NCI-H146 treated with DMSO at 0.1 percent for 48 hours (cell line): ENCODE data around the gene EFCAB6.

Experiments used
- DNase-seq: peaks from one replicate; lab custom pipeline; 2025; ENCODE audit not compliant: unreplicated experiment; lab: John Stamatoyannopoulos, UW

The EFCAB6 gene

DNA sequence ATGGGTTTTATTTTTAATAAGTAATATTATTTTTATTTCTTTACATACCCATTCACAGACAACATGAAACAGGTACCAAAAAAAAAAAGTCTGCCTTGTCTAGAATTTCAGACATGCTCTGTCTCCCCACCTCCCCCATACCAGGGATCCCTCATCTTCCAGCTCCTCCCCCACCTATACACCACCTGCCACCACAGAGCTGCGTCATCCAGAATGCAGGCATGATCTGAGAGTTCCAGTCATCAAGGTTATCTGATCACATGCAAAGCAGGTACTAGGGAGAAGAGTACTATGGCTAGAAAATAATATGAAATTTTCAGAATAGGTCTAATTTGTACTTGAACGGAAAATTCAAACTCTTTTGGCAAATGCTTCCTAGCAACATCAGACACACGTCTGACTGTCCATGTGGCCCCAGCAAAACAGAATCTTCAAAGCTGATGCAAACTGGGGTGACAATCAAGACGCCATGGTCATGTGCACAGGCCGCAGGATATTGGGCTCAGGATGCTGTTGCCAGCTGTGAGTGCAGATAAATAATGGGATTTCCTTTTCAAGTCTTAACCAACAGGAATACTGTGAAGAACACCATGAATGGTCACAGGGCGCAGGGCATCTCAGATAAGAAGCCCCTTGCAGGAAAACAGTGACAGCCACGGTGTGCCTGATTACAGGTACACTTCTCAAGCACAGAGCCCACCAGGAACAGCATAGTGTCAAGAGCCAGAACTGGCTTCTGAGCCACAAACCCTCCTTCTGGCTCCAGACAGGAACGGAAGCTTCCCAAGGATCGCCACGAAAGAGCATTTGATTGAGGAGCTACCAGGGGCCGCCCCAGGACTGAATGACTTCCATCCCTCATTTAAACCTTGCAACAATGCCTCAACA, 169.5 kb downstream of the EFCAB6 start:
- DNase-seq = no peak

DNA sequence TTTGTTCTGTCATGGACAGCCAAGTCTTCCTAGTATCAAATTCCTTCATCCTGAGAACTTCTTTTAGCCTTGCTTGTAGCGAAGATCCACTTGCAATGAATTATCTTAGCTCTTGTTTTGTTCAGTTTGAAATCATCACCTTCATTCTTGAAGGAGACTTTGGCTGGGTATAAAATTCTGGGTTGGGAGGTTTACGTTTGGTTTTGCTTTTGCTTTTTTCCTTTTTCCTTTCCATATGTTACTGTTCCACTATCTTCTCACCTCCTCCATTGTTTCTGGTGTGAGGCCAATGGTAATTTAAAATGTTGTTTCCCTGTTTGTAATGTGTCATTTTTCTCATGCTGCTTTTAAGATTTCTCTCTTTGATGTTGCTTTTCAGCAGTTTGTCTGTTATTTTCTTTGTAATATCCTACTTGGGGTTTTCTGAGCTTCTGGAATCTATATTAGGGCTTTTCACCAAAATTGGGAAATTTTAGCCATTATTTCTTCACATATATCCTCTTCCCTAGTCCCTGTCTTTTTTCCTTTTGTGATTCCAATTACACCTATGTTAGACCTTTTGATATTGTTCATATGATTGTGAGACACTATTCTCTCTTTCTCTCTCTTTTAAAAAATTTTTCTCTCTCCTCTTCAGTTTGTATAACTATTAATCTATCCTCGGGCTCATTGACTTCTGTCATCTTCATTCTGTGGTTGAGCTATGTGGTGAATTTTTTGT, 172.7 kb downstream of the EFCAB6 start:
- DNase-seq = no peak

DNA sequence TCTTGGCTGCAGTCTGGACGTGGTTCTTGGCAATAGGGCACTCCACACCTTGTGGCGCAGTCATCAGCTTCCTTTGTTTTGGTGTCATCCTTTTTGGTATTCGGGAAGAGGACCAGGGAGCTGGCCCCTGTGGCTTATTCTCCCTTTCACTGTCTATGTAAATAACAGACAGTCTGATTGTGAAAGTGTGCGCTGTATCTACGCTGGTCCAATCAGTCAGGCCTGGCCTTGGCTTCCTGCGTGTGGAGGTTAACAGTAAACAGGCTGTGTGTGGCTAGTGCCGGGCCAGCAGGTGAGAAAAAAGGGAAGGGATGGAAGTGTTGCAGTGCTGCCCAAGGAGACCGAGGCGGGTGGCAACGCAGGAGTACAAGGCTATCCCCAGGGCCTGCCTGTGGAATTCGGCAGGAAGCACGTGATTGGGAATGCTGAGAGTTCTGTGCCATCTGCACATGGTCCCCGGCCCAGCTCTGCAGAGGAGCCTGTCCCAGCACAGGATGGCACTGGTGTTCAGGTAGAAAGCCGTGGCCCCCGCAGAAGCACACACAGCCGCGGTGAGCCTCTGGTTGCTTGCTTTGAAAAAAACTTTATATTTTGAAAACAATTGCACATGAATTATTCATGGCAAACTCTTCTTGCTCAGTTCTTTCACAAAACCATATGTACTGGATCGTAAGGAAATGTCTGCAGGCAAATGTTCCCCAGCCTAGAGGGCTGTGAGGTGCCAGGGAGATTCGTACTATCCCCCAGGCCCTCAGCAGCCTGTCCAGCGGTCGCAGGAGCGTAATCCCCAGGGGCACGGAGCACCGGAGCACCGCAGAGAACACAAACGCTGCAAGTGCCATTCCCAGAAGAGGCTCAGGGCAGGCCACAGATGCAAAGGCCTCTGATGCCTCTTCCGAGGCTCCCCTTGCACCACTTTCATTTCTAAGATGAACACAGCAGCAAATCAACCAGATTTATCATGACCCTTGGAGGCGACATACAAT, 174.5 kb downstream of the EFCAB6 start:
- DNase-seq = no peak

DNA sequence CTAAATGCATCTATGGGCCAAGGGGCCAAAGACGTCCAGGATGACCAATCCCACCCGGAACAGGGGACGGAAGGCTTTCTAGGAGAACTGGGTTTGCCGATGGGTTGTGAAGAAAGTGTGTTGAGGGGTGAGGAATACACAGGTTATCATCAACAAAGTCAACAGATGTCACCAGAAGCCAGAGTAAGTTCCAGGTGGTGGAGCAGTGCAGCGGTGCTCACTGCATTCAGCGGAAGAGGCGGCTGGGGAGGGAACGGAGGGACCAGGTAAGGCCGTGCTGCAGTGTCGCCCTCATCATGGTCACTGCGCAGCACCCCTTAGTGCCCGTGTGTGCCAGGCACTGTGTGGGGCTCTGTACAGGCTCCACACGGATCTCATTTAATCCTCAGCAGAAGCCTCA, 176.0 kb downstream of the EFCAB6 start:
- DNase-seq = no peak

DNA sequence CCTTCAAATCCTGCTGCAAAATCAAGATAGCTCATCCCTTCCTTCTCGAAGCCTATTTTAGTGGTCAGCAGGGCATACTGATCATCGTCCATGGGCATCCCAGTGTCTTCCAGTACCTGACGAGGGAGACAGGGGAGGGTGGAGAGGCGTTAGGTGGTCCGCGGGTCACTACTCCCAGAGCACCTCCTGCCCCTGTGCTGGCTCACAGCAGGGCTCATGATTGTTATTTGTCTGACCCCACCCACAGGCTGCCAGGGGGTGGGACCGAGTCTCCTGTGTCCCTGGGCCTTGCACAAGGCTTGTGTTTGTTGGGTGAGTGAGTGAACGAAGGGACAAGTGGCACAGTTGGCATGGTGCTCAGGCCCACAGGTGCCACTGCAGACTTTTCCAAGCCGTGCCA, 177.0 kb downstream of the EFCAB6 start:
- no peak for DNase-seq

DNA sequence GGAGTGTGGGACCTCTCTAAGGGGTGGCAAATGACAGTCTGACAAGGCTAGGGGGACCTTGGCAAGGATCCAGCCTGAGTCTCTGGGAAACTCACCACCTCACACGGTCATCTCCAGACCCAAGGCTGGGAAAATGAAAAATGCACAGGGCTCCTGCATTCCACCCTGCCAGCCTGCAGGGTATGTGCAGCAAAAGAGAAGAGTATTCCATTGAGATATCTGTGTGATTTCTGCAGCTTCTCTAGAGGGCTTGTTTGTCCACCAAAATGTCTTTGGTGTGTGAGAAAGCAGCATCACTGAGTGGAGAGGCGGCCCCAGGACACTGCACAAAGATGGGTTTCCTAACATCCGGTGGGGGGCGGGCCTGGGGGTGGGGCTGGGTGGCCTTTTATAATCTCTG, 177.8 kb downstream of the EFCAB6 start:
- no peak for DNase-seq

DNA sequence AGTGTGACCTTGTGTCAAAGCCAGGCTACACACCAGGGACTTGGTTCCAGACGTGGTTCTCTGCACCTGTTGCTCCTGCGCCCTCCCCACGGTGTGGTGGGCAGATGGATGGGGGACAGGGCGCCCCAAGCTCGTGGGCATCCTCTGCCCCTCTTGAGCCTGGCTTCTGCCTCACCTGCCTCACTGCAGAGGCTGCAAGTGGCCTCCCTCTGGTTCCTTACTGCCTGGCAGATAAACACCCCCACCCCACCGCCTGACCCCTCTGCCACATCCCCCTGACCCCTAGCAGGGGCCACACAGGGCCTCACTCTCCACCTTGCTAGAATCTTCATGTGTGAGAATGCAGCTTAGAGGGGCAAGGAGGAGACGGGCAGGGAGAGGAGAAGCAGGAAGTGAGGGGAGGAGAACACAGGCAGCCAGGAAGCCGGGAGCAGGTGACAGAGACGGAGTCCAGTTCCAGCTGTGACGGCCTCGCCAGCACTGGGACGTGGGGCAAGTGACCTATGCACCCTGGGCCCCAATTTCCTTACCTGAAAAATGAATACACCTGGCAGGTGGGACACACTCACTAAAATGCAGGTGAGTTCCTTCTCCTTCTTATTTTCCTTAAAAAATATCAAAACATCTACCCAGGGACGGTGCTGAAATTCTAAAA, 178.3 kb downstream of the EFCAB6 start:
- DNase-seq = no peak

DNA sequence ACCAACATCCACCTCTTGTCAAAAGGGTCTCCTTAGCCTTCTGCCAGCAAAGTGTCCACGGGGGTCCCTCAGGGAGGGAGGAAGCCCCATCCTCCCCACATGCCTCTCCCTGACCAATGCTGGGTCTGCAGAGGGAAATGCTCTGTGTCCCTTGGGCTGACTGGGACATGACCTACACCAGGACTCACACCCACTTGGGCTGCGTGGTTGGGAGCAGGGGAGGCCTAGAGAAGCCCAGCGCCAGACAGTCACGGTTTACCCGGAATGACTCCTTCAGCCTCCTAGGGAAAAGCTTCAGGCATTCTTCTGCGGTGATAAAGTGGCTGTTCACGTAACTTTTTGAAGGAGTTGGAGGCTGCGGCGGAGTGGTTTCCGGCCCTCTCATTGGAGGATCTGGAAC, 180.3 kb downstream of the EFCAB6 start:
- no peak for DNase-seq

DNA sequence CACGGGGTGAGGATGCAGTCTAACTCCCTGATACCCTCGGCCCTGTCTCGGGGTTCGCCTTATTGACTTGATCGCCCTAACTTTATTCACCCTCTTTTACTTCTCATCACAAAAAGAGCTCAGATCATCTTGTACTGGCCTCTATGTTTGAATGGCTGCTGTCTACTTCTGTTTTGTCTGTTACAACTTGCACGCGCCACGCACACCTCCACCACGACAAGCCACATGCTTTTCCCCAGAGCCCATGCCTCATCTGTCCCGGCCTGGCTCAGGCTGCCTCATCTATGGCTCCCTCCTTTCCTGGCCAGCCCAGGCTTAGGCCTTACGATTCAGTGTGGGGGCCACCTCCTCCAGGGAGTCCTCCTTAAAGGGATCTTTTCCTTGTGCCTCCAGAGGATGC, 180.9 kb downstream of the EFCAB6 start:
- no peak for DNase-seq

DNA sequence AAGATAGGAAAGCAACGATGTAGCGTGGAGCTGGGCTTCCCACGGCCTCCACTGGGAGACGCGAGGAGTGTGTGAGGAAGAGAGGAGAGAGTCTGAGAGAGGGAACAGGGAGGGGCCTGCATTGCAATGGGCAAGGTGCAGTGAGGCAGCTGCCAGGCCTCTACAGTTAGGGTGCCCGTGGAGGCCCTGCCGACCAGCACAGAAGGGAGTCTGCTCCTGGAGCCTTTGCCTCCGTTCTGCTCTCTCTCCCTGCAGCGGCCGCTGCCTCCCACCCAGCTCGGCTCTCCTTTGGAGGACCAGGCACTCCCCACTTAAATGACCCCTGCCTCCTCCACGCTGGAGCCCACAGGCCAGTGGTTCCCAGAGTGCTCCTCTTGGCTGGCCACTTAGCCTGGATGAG, 181.7 kb downstream of the EFCAB6 start:
- no peak for DNase-seq

DNA sequence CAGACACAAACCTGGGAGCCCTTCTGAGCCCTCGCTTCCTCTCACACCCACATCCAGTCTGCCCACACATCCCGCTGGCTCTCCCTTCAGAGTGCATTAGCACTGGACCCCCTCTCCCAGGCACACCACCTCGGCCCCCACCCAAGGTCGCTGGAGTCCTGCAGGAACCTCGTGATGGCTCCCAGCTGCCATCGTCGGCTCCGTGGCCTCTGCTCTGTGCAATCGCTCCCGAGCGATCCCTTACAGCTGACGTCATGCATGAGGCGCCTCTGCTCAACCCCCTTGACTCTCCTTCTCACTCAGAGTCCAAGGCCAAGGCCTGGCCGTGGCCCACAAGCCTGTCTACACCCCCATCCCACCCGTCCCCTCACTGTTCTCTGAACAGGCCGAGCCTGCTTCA, 183.9 kb downstream of the EFCAB6 start:
- no peak for DNase-seq

DNA sequence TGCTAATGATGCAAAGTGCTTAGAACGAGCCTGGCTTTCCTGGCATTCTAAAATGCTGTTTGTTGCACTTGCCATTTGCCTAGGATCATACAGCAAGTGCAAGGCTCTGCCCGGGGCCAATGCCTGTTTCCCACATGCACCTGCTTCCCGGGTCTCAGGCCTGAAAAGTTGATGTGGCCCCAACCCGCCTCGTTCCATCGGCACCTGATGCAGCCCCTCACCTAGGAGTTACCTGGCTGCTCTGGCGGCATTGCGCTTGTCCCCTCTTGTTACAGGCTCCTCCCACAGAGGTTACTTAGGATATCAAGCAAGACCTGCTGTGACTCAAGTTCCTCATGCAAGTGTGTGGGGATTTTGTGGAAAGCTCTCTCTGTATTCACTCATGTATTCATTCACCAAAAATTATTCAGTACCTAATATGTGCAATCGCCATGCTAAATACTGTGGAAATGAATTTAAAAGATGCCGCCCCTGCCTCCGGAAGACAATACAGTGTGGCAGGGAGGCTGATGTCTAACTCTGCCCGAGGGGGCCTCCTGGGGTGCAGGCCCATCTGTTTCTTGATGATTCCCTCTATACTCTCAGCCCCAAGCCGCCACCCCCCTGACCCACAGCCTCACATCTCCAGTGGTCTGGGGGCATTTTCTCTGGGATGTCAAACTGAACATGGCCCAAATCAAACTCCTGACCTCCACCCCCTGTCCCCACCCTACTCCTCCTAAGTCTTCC, 184.5 kb downstream of the EFCAB6 start:
- no peak for DNase-seq

DNA sequence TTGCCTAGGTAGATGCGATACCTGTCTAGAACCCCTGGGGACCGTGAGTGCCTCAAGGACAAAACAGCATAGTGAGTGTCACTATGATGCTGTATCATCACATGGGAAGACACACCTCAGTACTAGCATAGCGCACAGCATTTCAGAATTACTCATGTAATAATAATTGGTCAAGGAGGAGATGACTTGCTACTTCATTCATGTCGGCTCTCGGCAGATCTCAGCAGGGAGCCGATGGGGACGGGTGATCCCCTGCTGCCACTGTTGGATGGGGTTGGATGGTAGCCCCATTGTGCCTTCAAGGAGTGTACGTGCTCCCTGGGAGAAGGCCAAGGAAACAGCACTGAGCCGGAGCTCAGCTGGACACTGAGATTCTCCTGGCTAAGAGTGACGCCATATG, 186.9 kb downstream of the EFCAB6 start:
- DNase-seq = no peak

DNA sequence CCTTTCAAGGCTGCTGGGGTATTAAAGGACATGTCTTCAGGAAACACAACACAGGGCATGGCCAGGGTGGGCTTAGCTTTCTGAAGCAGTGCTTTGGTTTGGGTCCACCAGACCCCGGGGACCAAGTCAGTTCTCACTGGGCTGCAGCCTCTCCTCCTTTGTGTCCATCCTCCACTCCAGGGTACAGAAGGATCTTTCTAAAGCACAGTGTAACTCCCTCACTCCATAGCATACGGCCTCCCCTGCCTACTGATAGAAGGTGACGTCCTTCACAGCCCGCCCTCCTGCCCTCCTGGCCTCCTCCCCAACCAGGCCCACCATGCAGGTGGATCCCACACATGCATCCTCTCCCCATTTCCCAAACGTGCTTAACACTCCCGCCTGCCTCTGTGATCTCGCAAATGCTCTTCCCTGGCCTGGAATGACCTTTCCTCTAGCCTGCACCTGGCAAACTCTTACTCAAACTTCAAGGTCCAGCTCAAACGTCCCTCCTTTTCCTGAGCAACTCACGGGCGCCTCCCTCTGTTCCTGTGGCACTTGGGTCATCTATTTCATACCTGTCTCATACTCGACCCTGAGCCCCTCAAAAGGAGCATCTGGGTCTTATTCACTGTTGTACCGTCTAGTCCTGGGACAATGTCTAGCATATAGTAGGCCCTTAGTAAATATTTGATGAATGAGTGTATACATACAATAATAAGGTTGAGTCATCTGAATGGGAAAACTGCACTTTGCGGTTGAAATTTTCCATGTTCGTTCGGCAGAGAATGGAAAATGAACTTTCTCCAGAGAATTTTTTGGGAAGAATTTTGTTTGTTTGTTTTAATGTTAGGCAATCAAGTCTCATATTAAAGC, 187.7 kb downstream of the EFCAB6 start:
- DNase-seq = no peak

DNA sequence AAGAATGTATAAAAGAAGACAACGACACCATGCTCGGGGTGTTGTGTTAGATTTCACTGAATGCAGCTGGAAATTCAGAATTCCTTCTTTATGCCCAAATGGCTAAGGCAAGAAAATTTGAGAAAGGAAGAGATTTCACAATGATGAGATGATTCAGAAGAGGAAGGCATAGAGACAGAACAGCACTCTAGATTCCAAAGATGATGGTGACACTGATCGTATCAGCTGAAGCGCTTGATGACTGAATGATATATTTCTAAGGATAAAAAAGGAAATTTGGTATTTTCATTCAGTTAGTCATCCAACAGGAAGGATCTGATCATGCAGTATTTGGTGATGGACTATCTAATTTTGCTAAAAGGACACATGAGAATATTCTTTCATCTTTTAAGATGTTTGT, 189.2 kb downstream of the EFCAB6 start:
- DNase-seq = no peak

DNA sequence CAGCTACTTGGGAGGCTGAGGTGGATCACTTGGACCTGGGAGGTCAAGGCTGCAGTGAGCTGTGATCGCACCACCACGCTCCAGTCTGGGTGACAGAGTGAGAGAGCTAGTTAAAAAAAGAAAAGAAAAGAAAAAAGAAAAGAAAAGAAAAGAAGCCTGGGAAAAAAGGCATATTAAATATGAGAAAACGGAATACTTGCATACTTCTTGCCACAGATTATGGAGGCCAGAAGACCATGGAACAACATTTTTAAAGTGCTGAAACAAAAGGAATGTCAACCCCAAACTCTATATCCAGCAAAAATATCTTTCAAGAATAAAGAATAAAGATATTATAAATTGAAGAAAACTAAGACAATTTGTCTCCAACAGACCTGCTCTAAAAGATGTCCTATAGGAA, 191.9 kb downstream of the EFCAB6 start:
- no peak for DNase-seq

DNA sequence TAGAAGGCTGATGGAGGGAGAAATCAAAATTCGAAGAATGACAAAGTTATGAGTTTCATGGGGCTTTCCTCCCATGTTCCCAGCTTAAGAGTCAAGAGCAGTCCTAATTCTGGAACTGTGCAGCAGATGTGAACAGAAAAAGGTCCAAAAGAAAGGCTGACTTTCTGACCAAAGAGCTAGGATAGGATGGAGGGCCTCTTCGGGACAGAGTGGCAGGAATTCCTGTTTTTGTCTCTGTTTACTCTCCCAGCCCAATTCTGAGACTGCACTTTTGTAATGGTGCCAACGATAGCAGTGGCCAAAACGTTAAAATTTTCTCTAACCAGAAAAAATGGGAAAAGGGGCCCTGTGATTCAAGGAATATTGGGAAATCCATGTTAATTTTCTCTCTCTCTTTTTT, 193.6 kb downstream of the EFCAB6 start:
- no peak for DNase-seq

DNA sequence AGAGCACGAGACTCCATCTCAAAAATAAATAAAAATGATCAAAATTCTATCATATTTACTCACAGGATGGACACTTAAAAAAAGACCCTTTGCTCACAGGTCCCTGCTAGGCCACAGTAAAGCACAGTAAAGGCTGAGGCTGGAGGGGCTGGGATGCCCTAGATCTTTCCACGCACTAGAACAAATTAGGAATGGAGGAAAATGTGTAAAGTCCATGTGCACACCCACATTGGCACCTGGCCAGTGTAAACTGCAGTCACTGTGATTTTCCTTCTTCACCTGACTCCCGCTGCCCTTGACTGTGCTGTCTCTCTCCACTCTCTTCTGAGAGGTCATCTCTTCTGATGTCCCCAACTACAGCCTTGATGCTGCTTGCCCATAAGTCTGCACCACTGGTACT, 195.5 kb downstream of the EFCAB6 start:
- no peak for DNase-seq

DNA sequence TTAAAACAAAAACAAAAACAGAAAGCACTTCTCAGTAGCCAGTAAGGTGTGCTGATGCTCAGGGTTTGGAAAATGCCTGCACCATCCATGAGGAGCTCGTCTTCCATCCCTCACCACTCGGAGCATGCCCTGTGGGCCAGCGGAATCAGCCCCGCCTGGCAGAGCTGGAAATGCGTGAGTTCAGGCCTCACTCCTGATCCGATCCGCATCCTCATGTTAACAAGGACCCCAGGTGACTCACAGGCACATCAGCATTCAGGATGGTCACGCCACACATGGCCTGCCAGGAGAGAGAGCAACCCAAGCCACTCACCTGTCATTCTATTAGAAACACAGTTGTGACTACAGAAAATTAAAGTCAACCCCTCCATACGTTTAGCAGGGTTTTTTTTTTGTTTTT, 211.8 kb downstream of the EFCAB6 start:
- DNase-seq = no peak
